GM23338 (cell line): ENCODE results near the gene GAL3ST2. TPM values are rescaled to one million over a fixed set of nuclear protein-coding genes. Genes with fewer than 3 reads are reported as not detected.

Experiments used
- ATAC-seq: fragments of 200-7000 bp; cut with Tn5 transposase; 3 replicates; pipeline ENCODE4 v1.9.1; 2020
- DNase-seq: peaks from one replicate; pipeline ENCODE4 v3.0.0-alpha.2; 2015; ENCODE audit warnings: low spot score
- H2AFZ ChIP-seq: fragments of 200-600 bp; sonication (generic); 2 replicates; pipeline ENCODE4 v1.8.0; 2016; ENCODE audit warnings: antibody characterized with exemption, mild to moderate bottlenecking, moderate library complexity
- H3F3A ChIP-seq: fragments of 200-600 bp; sonication (generic); replicated peaks from 2 replicates; pipeline ENCODE4 v1.8.0; 2017; ENCODE audit warnings: antibody characterized with exemption, mixed run types, low read depth
- H3K27ac ChIP-seq: fragments of 200-600 bp; sonication (generic); 2 replicates; pipeline ENCODE4 v1.6.1; 2016; ENCODE audit warnings: low read depth
- H3K27me3 ChIP-seq: fragments of 200-600 bp; sonication (generic); 2 replicates; pipeline ENCODE4 v1.8.0; 2016; ENCODE audit warnings: mild to moderate bottlenecking, mixed run types, moderate library complexity; ENCODE audit not compliant: insufficient read depth
- H3K36me3 ChIP-seq: fragments of 200-600 bp; sonication (generic); 2 replicates; pipeline ENCODE4 v1.8.0; 2016; ENCODE audit warnings: mild to moderate bottlenecking; ENCODE audit not compliant: insufficient read depth
- H3K4me1 ChIP-seq: fragments of 200-600 bp; sonication (generic); 2 replicates; pipeline ENCODE4 v1.8.0; 2016; ENCODE audit warnings: mild to moderate bottlenecking, moderate library complexity; ENCODE audit not compliant: insufficient read depth
- H3K4me2 ChIP-seq: fragments of 200-600 bp; sonication (generic); 2 replicates; pipeline ENCODE4 v1.7.1; 2017; ENCODE audit warnings: mixed run types
- H3K4me3 ChIP-seq: fragments of 200-600 bp; sonication (generic); 2 replicates; pipeline ENCODE4 v1.6.1; 2016; ENCODE audit warnings: mixed run types
- H3K79me2 ChIP-seq: fragments of 200-600 bp; sonication (generic); replicated peaks from 2 replicates; pipeline ENCODE4 v1.8.0; 2017; ENCODE audit warnings: mild to moderate bottlenecking; ENCODE audit not compliant: insufficient read depth
- H3K9me2 ChIP-seq: fragments of 200-600 bp; sonication (generic); 2 replicates; pipeline ENCODE4 v1.8.0; 2017; ENCODE audit not compliant: insufficient read depth
- H4K20me1 ChIP-seq: fragments of 200-600 bp; sonication (generic); replicated peaks from 2 replicates; pipeline ENCODE4 v1.8.0; 2017; ENCODE audit warnings: mild to moderate bottlenecking; ENCODE audit not compliant: insufficient read depth
- H3K27ac Mint-ChIP-seq: 2 replicates; pipeline ENCODE4 v1.8.0; 2020; ENCODE audit warnings: inconsistent platforms, mild to moderate bottlenecking, moderate library complexity, mixed read lengths
- H3K27me3 Mint-ChIP-seq: 3 replicates; pipeline ENCODE4 v1.8.0; 2022; ENCODE audit warnings: low read depth, mild to moderate bottlenecking, moderate library complexity, mixed read lengths, inconsistent platforms; ENCODE audit not compliant: insufficient read depth, poor library complexity
- H3K36me3 Mint-ChIP-seq: 3 replicates; pipeline ENCODE4 v1.8.0; 2021; ENCODE audit warnings: low read depth, mild to moderate bottlenecking, inconsistent platforms, moderate library complexity, mixed read lengths
- H3K4me1 Mint-ChIP-seq: 3 replicates; pipeline ENCODE4 v1.8.0; 2020; ENCODE audit warnings: mild to moderate bottlenecking, inconsistent platforms, mixed read lengths
- H3K4me3 Mint-ChIP-seq: 3 replicates; pipeline ENCODE4 v1.8.0; 2021; ENCODE audit warnings: moderate library complexity, mild to moderate bottlenecking, inconsistent platforms, mixed read lengths
- H3K9me3 Mint-ChIP-seq: 3 replicates; pipeline ENCODE4 v1.8.0; 2020; ENCODE audit warnings: moderate library complexity, mild to moderate bottlenecking, inconsistent platforms, mixed read lengths
- EZH2phosphoT487 ChIP-seq: fragments of 200-600 bp; sonication (generic); IDR thresholded peaks from one replicate; pipeline ENCODE4 v1.8.1; 2018; ENCODE audit warnings: antibody characterized with exemption; ENCODE audit not compliant: unreplicated experiment
- JUNB ChIP-seq: IDR thresholded peaks from one replicate; pipeline ENCODE4 v1.6.1; 2016; ENCODE audit warnings: antibody characterized with exemption; ENCODE audit not compliant: unreplicated experiment
- NANOG ChIP-seq: IDR thresholded peaks from 2 replicates; pipeline ENCODE4 v1.6.1; 2016; ENCODE audit warnings: antibody characterized with exemption, borderline replicate concordance
- STAT1 ChIP-seq: IDR thresholded peaks from one replicate; pipeline ENCODE4 v1.6.1; 2016; ENCODE audit warnings: antibody characterized with exemption; ENCODE audit not compliant: unreplicated experiment
- ZNF331 ChIP-seq: fragments of 250-450 bp; sonication (Bioruptor Pico); IDR thresholded peaks from 2 replicates; pipeline ENCODE4 v1.5.0; 2020; ENCODE audit warnings: low read depth, mild to moderate bottlenecking, moderate library complexity
- polyA plus RNA-seq: library from polyadenylated mRNA; unstranded; fragments of >200 nt; fragmentation: Nextera tagmentation; extraction: Ambion mirVana; gene quantifications from 2 replicates; pipeline ENCODE4 v1.2.1, GENCODE V29; 2016
- total RNA-seq: library from RNA; depleted of rRNA; stranded (reverse); fragments of >200 nt; shearing (Covaris generic); gene quantifications from 2 replicates; pipeline ENCODE4 v1.2.3, GENCODE V29; 2014
- TF ChIP-seq, protein P1 (sequence below): IDR thresholded peaks from one replicate; pipeline ENCODE4 v1.6.1; 2018; ENCODE audit warnings: antibody characterized with exemption; ENCODE audit not compliant: unreplicated experiment
- TF ChIP-seq, protein P2 (sequence below): IDR thresholded peaks from 2 replicates; pipeline ENCODE4 v1.6.1; 2016; ENCODE audit warnings: antibody characterized with exemption
- TF ChIP-seq, protein P3 (sequence below), 2 experiments: fragments of 200-600 bp in 1 of 2; sonication (generic) in 1 of 2; conservative IDR thresholded peaks; 2 replicates each; pipeline versions ENCODE4 v1.5.1 to v1.6.1; 2016 to 2017; ENCODE audit warnings: antibody characterized with exemption in 2 of 2, low read depth in 2 of 2, mild to moderate bottlenecking in 2 of 2, moderate library complexity in 1 of 2

The GAL3ST2 gene
- total and polyA plus RNA-seq, 2 experiments from 2014 or later, result 0.19 to 0.24 TPM

DNA sequence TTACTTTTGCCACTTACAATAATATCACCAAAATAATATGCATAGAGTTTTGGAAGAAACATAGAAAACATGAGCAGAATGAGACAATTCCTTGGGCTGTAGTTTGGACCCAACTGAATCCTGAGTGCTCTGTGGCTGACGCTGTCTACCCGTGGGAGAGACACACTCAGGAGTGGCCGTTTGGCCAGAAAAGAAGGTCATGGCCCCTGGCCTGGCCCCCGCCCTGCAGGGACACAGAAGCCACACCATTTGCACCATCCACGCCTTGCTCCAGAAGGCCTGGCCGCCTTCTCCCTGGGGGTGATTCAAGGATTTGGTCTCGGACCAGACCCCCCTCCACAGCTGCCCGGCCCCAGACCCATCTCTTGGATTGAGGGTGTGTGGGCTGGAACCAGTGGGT lies 48.6 kb upstream of the GAL3ST2 start:
- H3K27ac Mint-ChIP-seq, result no peak overlapping the region
- Histone ChIP-seq H3K9me2 (no peaks in the 10 kb centered on the region), H3K4me2 (no peak overlapping the region)

GRCh38 chr2:241728627-241729026 lies 48.0 kb upstream of the GAL3ST2 start:
- no peak for DNase-seq
- H3K36me3 Mint-ChIP-seq, result peaks cover 19% of the 10 kb centered on the region

More for the DNA sequence above, 48.6 kb upstream of the GAL3ST2 start:
- Histone ChIP-seq H3K4me1 (no peaks in the 10 kb centered on the region; the same call in 1 of the 2 replicates), H3K4me3 (no peak overlapping the region), H3F3A (no peaks in the 10 kb centered on the region), H4K20me1 (peaks cover 5% of the 10 kb centered on the region), H3K79me2 (no peaks in the 10 kb centered on the region), H3K27me3 (no peaks in the 10 kb centered on the region), H2AFZ (no peak overlapping the region), H3K36me3 (peaks cover 4% of the 10 kb centered on the region), H3K27ac (no peak overlapping the region)
- ATAC-seq (no peak), DNase-seq (no peak)
- H3K9me3 Mint-ChIP-seq, result peaks cover 12% of the 10 kb centered on the region
- no peaks in the 10 kb centered on the region for H3K4me1 Mint-ChIP-seq
- H3K4me3 Mint-ChIP-seq, result no peak overlapping the region
- peaks cover 25% of the 10 kb centered on the region for H3K36me3 Mint-ChIP-seq
- peaks cover 12% of the 10 kb centered on the region for H3K27me3 Mint-ChIP-seq
- TF ChIP-seq, protein P1, sequence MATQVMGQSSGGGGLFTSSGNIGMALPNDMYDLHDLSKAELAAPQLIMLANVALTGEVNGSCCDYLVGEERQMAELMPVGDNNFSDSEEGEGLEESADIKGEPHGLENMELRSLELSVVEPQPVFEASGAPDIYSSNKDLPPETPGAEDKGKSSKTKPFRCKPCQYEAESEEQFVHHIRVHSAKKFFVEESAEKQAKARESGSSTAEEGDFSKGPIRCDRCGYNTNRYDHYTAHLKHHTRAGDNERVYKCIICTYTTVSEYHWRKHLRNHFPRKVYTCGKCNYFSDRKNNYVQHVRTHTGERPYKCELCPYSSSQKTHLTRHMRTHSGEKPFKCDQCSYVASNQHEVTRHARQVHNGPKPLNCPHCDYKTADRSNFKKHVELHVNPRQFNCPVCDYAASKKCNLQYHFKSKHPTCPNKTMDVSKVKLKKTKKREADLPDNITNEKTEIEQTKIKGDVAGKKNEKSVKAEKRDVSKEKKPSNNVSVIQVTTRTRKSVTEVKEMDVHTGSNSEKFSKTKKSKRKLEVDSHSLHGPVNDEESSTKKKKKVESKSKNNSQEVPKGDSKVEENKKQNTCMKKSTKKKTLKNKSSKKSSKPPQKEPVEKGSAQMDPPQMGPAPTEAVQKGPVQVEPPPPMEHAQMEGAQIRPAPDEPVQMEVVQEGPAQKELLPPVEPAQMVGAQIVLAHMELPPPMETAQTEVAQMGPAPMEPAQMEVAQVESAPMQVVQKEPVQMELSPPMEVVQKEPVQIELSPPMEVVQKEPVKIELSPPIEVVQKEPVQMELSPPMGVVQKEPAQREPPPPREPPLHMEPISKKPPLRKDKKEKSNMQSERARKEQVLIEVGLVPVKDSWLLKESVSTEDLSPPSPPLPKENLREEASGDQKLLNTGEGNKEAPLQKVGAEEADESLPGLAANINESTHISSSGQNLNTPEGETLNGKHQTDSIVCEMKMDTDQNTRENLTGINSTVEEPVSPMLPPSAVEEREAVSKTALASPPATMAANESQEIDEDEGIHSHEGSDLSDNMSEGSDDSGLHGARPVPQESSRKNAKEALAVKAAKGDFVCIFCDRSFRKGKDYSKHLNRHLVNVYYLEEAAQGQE, result no peak
- no peak for TF ChIP-seq NANOG
- no peak for TF ChIP-seq STAT1
- no peak for TF ChIP-seq EZH2phosphoT487
- TF ChIP-seq ZNF331 (CRISPR knock-in tag), result no peak

More at GRCh38 chr2:241728627-241729026, 48.0 kb upstream of the GAL3ST2 start:
- H4K20me1 ChIP-seq, result peaks cover 4% of the 10 kb centered on the region
- no peaks in the 10 kb centered on the region for H3K79me2 ChIP-seq
- H2AFZ ChIP-seq, result no peak overlapping the region
- no peak overlapping the region for H3K4me3 ChIP-seq
- H3K27ac ChIP-seq, result no peak overlapping the region
- Mint-ChIP-seq H3K9me3 (peaks cover 5% of the 10 kb centered on the region; the same call in 1 of the 3 replicates), H3K27me3 (peaks cover 12% of the 10 kb centered on the region), H3K4me1 (no peaks in the 10 kb centered on the region), H3K4me3 (no peak overlapping the region), H3K27ac (no peak overlapping the region)
- TF ChIP-seq, protein P2, sequence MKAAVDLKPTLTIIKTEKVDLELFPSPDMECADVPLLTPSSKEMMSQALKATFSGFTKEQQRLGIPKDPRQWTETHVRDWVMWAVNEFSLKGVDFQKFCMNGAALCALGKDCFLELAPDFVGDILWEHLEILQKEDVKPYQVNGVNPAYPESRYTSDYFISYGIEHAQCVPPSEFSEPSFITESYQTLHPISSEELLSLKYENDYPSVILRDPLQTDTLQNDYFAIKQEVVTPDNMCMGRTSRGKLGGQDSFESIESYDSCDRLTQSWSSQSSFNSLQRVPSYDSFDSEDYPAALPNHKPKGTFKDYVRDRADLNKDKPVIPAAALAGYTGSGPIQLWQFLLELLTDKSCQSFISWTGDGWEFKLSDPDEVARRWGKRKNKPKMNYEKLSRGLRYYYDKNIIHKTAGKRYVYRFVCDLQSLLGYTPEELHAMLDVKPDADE, result no peak
- TF ChIP-seq JUNB (no peak), ZNF331 (CRISPR knock-in tag) (no peak)
- TF ChIP-seq, protein P3, sequence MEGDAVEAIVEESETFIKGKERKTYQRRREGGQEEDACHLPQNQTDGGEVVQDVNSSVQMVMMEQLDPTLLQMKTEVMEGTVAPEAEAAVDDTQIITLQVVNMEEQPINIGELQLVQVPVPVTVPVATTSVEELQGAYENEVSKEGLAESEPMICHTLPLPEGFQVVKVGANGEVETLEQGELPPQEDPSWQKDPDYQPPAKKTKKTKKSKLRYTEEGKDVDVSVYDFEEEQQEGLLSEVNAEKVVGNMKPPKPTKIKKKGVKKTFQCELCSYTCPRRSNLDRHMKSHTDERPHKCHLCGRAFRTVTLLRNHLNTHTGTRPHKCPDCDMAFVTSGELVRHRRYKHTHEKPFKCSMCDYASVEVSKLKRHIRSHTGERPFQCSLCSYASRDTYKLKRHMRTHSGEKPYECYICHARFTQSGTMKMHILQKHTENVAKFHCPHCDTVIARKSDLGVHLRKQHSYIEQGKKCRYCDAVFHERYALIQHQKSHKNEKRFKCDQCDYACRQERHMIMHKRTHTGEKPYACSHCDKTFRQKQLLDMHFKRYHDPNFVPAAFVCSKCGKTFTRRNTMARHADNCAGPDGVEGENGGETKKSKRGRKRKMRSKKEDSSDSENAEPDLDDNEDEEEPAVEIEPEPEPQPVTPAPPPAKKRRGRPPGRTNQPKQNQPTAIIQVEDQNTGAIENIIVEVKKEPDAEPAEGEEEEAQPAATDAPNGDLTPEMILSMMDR (conservative IDR thresholded peaks at IDR 0.05; ENCODE audit: low read depth in 2 of 2), result no peak
- 0 out of 2 replicates have a peak, but pooled peaks cover 2% of the 10 kb centered on the region for H3F3A ChIP-seq
- no peaks in the 10 kb centered on the region for H3K36me3 ChIP-seq
- no peaks in the 10 kb centered on the region; the same call in 1 of the 2 replicates for H3K4me1 ChIP-seq
- H3K4me2 ChIP-seq, result no peak overlapping the region
- no peak for ATAC-seq
- no peaks in the 10 kb centered on the region for H3K9me2 ChIP-seq
- no peaks in the 10 kb centered on the region for H3K27me3 ChIP-seq
